K562 (cell line): ENCODE data around the gene PGM2L1. TPM values are rescaled to one million over a fixed set of nuclear protein-coding genes. Genes with fewer than 3 reads are reported as not detected.

Source experiments
- ATAC-seq: fragments of 200-7000 bp; cut with Tn5 transposase; 3 replicates; pipeline ENCODE4 v1.9.1; 2020; ENCODE audit warnings: moderate library complexity
- BruUV-seq: library from RNA; stranded (reverse); fragments of 400-500 nt; replicated peaks from 2 replicates; lab custom pipeline; 2021; lab: Mats Ljungman, UMichigan
- CTCF ChIA-PET: fragments of 300-600 bp; formaldehyde crosslinking; extraction: SDS; loops from one replicate; lab custom pipeline; 2021; ENCODE audit warnings: low intra/inter-chr PET ratio; lab: Yijun Ruan, JAX
- POLR2A ChIA-PET: fragments of 300-600, 350-650 bp; sonication (Branson Sonifier 250); formaldehyde crosslinking; extraction: SDS; loops from one replicate; lab custom pipeline; 2021; ENCODE audit warnings: antibody characterized with exemption, inconsistent platforms; lab: Yijun Ruan, JAX
- DNase-seq, 4 experiments: peaks; one replicate each; pipeline versions ENCODE4 v3.0.0 to v3.0.0-alpha.2; 2011 to 2018; ENCODE audit warnings: low spot score in 3 of 4, mixed read lengths in 3 of 4; ENCODE audit errors: extremely low read depth in 1 of 4
- FAIRE-seq: peaks from 2 replicates; lab custom pipeline; 2011; peaks lifted over from hg19 to GRCh38; lab: Jason Lieb, UNC
- H2AFZ ChIP-seq: 2 replicates; pipeline ENCODE4 v1.6.0; 2011; ENCODE audit warnings: low read depth, low read length, control low read depth, inconsistent platforms
- H3K27ac ChIP-seq: fragments of 200-600 bp; 3 replicates; pipeline ENCODE4 v1.8.0; 2011; ENCODE audit warnings: low read depth, mild to moderate bottlenecking, control low read depth, inconsistent platforms, low read length, moderate library complexity, mixed read lengths; ENCODE audit errors: extremely low read depth
- H3K27me3 ChIP-seq, 2 experiments: fragments of 300-600 bp in 1 of 2; 2 replicates in 1 of 2; 3 replicates in 1 of 2; pipeline versions ENCODE4 v1.6.0 to v1.8.0; 2011; ENCODE audit warnings: inconsistent platforms in 2 of 2, low read length in 2 of 2, mild to moderate bottlenecking in 1 of 2, mixed read lengths in 1 of 2, moderate library complexity in 1 of 2; ENCODE audit not compliant: control insufficient read depth in 2 of 2, insufficient read depth in 2 of 2
- H3K36me3 ChIP-seq: fragments of 300-600 bp; 3 replicates; pipeline ENCODE4 v1.8.0; 2011; ENCODE audit warnings: mild to moderate bottlenecking, low read length, inconsistent platforms; ENCODE audit not compliant: control insufficient read depth, insufficient read depth
- H3K4me1 ChIP-seq, 2 experiments: fragments of 200-600 bp in 1 of 2; replicated peaks in 1 of 2; 2 replicates in 1 of 2; 3 replicates in 1 of 2; pipeline versions ENCODE4 v1.5.1 to v1.8.0; 2011; ENCODE audit warnings: inconsistent platforms in 2 of 2, low read length in 2 of 2, mild to moderate bottlenecking in 1 of 2, mixed read lengths in 1 of 2, moderate library complexity in 1 of 2; ENCODE audit not compliant: control insufficient read depth in 2 of 2, insufficient read depth in 2 of 2
- H3K4me2 ChIP-seq: 2 replicates; pipeline ENCODE4 v1.6.1; 2011; ENCODE audit warnings: low read length, control low read depth, inconsistent platforms, mixed read lengths; ENCODE audit not compliant: insufficient read depth
- H3K4me3 ChIP-seq: fragments of 200-600 bp; sonication (generic), shearing (Covaris generic); 2 replicates; pipeline ENCODE4 v1.5.1; 2016; ENCODE audit warnings: control low read depth, inconsistent platforms
- H3K79me2 ChIP-seq: fragments of 200-600 bp; 3 replicates; pipeline ENCODE4 v1.8.0; 2011; ENCODE audit warnings: low read length, inconsistent platforms; ENCODE audit not compliant: control insufficient read depth, insufficient read depth
- H3K9ac ChIP-seq, 2 experiments: 2 replicates each; pipeline versions ENCODE4 v1.6.0 to v1.6.1; 2011; ENCODE audit warnings: low read depth in 2 of 2, low read length in 2 of 2, control low read depth in 1 of 2, inconsistent platforms in 1 of 2, mild to moderate bottlenecking in 1 of 2, mixed read lengths in 1 of 2; ENCODE audit not compliant: insufficient read depth in 1 of 2
- H3K9me1 ChIP-seq: one replicate; pipeline ENCODE4 v1.6.0; 2011; ENCODE audit warnings: inconsistent platforms, mild to moderate bottlenecking, low read length, moderate library complexity; ENCODE audit not compliant: control insufficient read depth, insufficient read depth
- H3K9me3 ChIP-seq: replicated peaks from 2 replicates; pipeline ENCODE4 v1.5.1; 2011; ENCODE audit warnings: low read depth, low read length, inconsistent platforms; ENCODE audit not compliant: control insufficient read depth, insufficient read depth
- H4K20me1 ChIP-seq: replicated peaks from 2 replicates; pipeline ENCODE4 v1.6.1; 2011; ENCODE audit warnings: low read length, inconsistent platforms, mixed read lengths; ENCODE audit not compliant: control insufficient read depth, insufficient read depth
- CHD1 ChIP-seq: fragments of 200-600 bp; sonication (generic); IDR thresholded peaks from one replicate; pipeline ENCODE4 v1.6.1; 2012; ENCODE audit warnings: mild to moderate bottlenecking, moderate library complexity, low read length, inconsistent platforms
- DACH1 ChIP-seq: fragments of 450-650 bp; IDR thresholded peaks from 2 replicates; pipeline ENCODE4 v1.6.1; 2018; ENCODE audit not compliant: partially characterized antibody
- FOXA3 ChIP-seq, 2 experiments: fragments of 450-650 bp in 1 of 2; sonication (generic) in 1 of 2; formaldehyde crosslinking; IDR thresholded peaks in 1 of 2; conservative IDR thresholded peaks in 1 of 2; 2 replicates each; pipeline versions ENCODE4 v1.4.0 to v1.8.0; 2020 to 2022; ENCODE audit warnings: mild to moderate bottlenecking in 2 of 2, missing genetic modification reagents in 1 of 2
- GTF2A2 ChIP-seq: IDR thresholded peaks from 2 replicates; pipeline ENCODE4 v1.6.1; 2016; ENCODE audit warnings: mild to moderate bottlenecking, missing genetic modification characterization, missing compliant biosample characterization
- KLF6 ChIP-seq: fragments of 250-450 bp; sonication (Bioruptor Pico); IDR thresholded peaks from 2 replicates; pipeline ENCODE4 v1.4.0; 2020; ENCODE audit warnings: mild to moderate bottlenecking, moderate library complexity, borderline replicate concordance
- PHF21A ChIP-seq: fragments of 450-650 bp; IDR thresholded peaks from 2 replicates; pipeline ENCODE4 v1.6.1; 2017; ENCODE audit warnings: low read depth, borderline replicate concordance
- SMAD1 ChIP-seq: fragments of 150-350 bp; IDR thresholded peaks from 2 replicates; pipeline ENCODE4 v1.6.1; 2014; ENCODE audit warnings: low read length, low read depth; ENCODE audit not compliant: partially characterized antibody
- SREBF2 ChIP-seq: sonication (generic); formaldehyde crosslinking; IDR thresholded peaks from 2 replicates; pipeline ENCODE4 v1.4.0; 2020; ENCODE audit warnings: mild to moderate bottlenecking, missing genetic modification reagents
- SRSF7 ChIP-seq: fragments of 200-400 bp; formaldehyde crosslinking; optimal IDR thresholded peaks from 2 replicates; pipeline ENCODE3; 2017; ENCODE audit warnings: mild to moderate bottlenecking, low read depth, low read length
- TEAD4 ChIP-seq, 2 experiments: sonication (generic) in 1 of 2; formaldehyde crosslinking in 1 of 2; IDR thresholded peaks; 2 replicates each; pipeline versions ENCODE4 v1.6.1 to v1.8.0; 2012 to 2022; ENCODE audit warnings: borderline replicate concordance in 1 of 2, inconsistent platforms in 1 of 2, low read length in 1 of 2, mild to moderate bottlenecking in 1 of 2, missing genetic modification reagents in 1 of 2
- TRIM24 ChIP-seq, 2 experiments: fragments of 450-650 bp; IDR thresholded peaks; 2 replicates each; pipeline ENCODE4 v1.6.1; 2016
- ZBTB1 ChIP-seq: sonication (generic); formaldehyde crosslinking; IDR thresholded peaks from 2 replicates; pipeline ENCODE4 v1.8.1; 2023; ENCODE audit warnings: missing genetic modification reagents, low read depth, mild to moderate bottlenecking, borderline replicate concordance
- ZKSCAN3 ChIP-seq: fragments of 250-450 bp; sonication (Bioruptor Pico); IDR thresholded peaks from 2 replicates; pipeline ENCODE4 v1.4.0; 2020
- ZNF668 ChIP-seq: fragments of 250-450 bp; sonication (Bioruptor Pico); IDR thresholded peaks from 2 replicates; pipeline ENCODE4 v1.8.0; 2022; ENCODE audit warnings: mild to moderate bottlenecking, inconsistent platforms
- WGBS: fragments of 100-300 bp; shearing (Covaris generic); methylation state at CpG from one replicate; pipeline ENCODE4 v1.1.6; 2016; ENCODE audit warnings: low coverage, mixed read lengths; ENCODE audit not compliant: insufficient coverage; ENCODE audit errors: missing lambda C conversion rate; 5-methylcytosine and 5-hydroxymethylcytosine counted together
- in situ Hi-C: fragments of 300-500 bp; cut with MboI; formaldehyde crosslinking; loops from 4 replicates; pipeline ENCODE4 v1.15.0; 2018; ENCODE audit warnings: inconsistent platforms, mixed read lengths
- intact Hi-C: fragments of 100-400 bp; cut with micrococcal nuclease; formaldehyde crosslinking; loops from 2 replicates; pipeline ENCODE4 v1.14.2; 2022
- polyA plus RNA-seq, 8 experiments: library from polyadenylated mRNA; depleted of rRNA in 4 of 8; stranded (reverse) in 5 of 8; unstranded in 3 of 8; fragments of >200 nt; fragmentation: Nextera tagmentation in 2 of 8; fragmentation: Illumina TruSeq in 1 of 8; extraction: Ambion mirVana in 2 of 8; extraction: Trizol in 1 of 8; gene quantifications; 2 replicates each; pipeline versions ENCODE4 v1.2.1 to v1.2.3, GENCODE V29; 2011 to 2014; ENCODE audit warnings: inconsistent platforms in 1 of 8, missing spikeins in 1 of 8
- total RNA-seq, 7 experiments: library from RNA; depleted of rRNA in 6 of 7; stranded (reverse); fragments of >200 nt in 6 of 7; fragmentation: Illumina TruSeq in 2 of 7; extraction: Trizol in 2 of 7; gene quantifications; 2 replicates each; pipeline versions ENCODE4 v1.2.1 to v1.2.3, GENCODE V29; 2011 to 2021; ENCODE audit warnings: low replicate concordance in 1 of 7
- TF ChIP-seq, protein P1 (sequence below), 2 experiments: fragments of 450-650 bp in 1 of 2; sonication (generic) in 1 of 2; formaldehyde crosslinking in 1 of 2; IDR thresholded peaks in 1 of 2; conservative IDR thresholded peaks in 1 of 2; 2 replicates each; pipeline versions ENCODE4 v1.6.1 to v1.8.1; 2016 to 2023; ENCODE audit warnings: mild to moderate bottlenecking in 2 of 2, moderate library complexity in 2 of 2, inconsistent platforms in 1 of 2, missing genetic modification reagents in 1 of 2

Gene PGM2L1
- total and polyA plus RNA-seq, 9 of the 15 experiments (the other 6 are each of a cell fraction or from before 2014, with no cell fraction given) = 0.32 to 0.95 (median 0.63) TPM

DNA sequence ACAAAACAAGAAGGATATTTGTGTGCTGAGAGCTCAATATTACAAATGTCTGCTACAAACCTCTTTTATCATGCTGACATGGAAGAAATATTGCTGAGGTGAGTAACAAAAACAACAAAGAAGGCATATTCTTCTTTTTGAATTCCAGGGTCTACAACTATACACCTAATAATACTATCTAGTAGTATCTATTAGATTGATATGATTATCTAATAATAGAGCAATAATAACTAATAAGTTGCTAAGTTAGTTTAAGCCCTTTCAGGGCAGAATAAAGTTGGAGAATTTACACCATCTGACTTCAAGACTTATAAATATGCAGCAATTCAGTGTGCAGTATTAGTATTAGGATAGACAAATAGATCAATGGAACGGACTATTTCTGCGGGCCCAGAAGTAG is 11.4 kb upstream of the PGM2L1 start:
- no TSS peak for BruUV-seq
- in situ Hi-C loops = no loop called here
- TF ChIP-seq TEAD4 (IDR thresholded peaks at IDR 0.05; ENCODE audit: low read length) = no peak
- no peak for TF ChIP-seq TEAD4 (CRISPR knock-in tag; IDR thresholded peaks at IDR 0.05; ENCODE audit: borderline replicate concordance)
- no peak for TF ChIP-seq FOXA3 (CRISPR knock-in tag; conservative IDR thresholded peaks at IDR 0.05 in 1 of 2, IDR thresholded peaks at IDR 0.05 in 1 of 2)
- peak; percentile 93 for TF ChIP-seq DACH1
- CTCF ChIA-PET = no interaction called here
- no peaks in the 10 kb centered on the region for H3K36me3 ChIP-seq
- no peaks in the 10 kb centered on the region for H4K20me1 ChIP-seq
- intact Hi-C loops = no loop called here
- FAIRE-seq (no peak), DNase-seq (no peak), ATAC-seq (no peak)
- no peak overlapping the region for H3K4me3 ChIP-seq
- no peak overlapping the region for H2AFZ ChIP-seq
- peaks cover 8 to 10% of the 10 kb centered on the region in 2 experiments; a peak in 3 of 5 replicates for H3K27me3 ChIP-seq
- H3K4me1 ChIP-seq = no peaks in the 10 kb centered on the region
- H3K79me2 ChIP-seq = no peaks in the 10 kb centered on the region
- H3K9me1 ChIP-seq = no peaks in the 10 kb centered on the region
- H3K9me3 ChIP-seq = no peaks in the 10 kb centered on the region
- H3K9ac ChIP-seq = no peak overlapping the region
- WGBS = 39% methylated on average over 2 of the region's 2 CpGs
- POLR2A ChIA-PET = interaction anchor here (2.2 to 2.7 kb wide), 2 partner anchors 10 to 18 kb away, joined by 9 to 11 read pairs; partner anchors contain the start of gene PGM2L1
- H3K4me2 ChIP-seq = no peak overlapping the region
- H3K27ac ChIP-seq = no peak overlapping the region

DNA sequence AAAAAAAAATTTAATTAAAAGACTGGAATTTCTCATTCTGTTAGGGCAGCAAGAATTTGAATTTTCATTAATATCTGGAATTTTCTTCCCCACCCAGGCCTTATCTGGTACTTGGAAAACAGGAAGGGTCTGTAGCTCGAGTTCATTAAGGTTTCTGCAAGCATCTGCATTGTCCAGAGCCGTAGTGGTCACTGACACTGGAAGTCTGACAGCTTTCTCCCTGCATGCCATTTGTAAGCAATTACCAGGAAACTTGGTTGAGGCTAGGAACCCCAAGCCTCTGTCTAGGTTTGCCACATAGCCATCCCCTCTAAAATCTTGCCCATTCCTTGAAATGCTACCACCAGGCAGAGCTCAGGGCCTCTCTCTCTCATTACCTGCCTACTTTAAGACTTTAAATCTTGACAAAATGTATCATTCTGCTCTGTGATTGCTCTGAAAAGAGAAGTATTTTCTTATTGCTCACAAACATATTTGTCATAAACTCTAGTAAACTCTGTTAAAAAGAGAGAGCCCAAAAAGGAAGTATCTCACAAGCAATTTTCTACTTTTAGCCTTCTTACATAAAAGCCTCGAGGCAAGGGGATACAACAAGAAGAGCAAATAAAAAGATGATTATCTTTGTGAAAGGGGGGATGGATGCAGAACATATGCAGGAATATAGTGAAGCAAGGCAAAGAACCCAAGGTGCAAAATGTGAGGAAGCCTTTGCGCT is 5.5 kb upstream of the PGM2L1 start:
- no peaks in the 10 kb centered on the region for H3K79me2 ChIP-seq
- no peak overlapping the region for H3K4me2 ChIP-seq
- no peaks in the 10 kb centered on the region for H3K36me3 ChIP-seq
- DNase-seq (no peak), ATAC-seq (no peak), FAIRE-seq (no peak)
- no TSS peak for BruUV-seq
- H3K4me3 ChIP-seq = no peak overlapping the region
- ChIA-PET CTCF (no interaction called here), POLR2A (interaction anchor here (0.6 to 0.9 kb wide), 4 partner anchors 12 to 1271 kb away, joined by 3 to 4 read pairs (median 3); no protein-coding TSS in a partner anchor)
- no peaks in the 10 kb centered on the region for H4K20me1 ChIP-seq
- H3K27ac ChIP-seq = no peak overlapping the region
- no peak overlapping the region for H2AFZ ChIP-seq
- in situ Hi-C loops = no loop called here
- no peaks in the 10 kb centered on the region; a peak in 1 of 5 replicates for H3K4me1 ChIP-seq
- 30% methylated on average over 4 of the region's 4 CpGs for WGBS
- no peaks in the 10 kb centered on the region for H3K9me3 ChIP-seq
- H3K27me3 ChIP-seq = no peaks in the 10 kb centered on the region
- intact Hi-C loops = no loop called here
- H3K9ac ChIP-seq = no peak overlapping the region
- H3K9me1 ChIP-seq = no peaks in the 10 kb centered on the region
- TF ChIP-seq PHF21A = no peak
- TF ChIP-seq GTF2A2 (tag) = no peak
- no peak for TF ChIP-seq ZNF668 (CRISPR knock-in tag)
- no peak for TF ChIP-seq SREBF2 (CRISPR knock-in tag)
- TF ChIP-seq, protein P1, sequence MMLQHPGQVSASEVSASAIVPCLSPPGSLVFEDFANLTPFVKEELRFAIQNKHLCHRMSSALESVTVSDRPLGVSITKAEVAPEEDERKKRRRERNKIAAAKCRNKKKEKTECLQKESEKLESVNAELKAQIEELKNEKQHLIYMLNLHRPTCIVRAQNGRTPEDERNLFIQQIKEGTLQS (IDR thresholded peaks at IDR 0.05) = no peak
- TF ChIP-seq, protein P1 (CRISPR knock-in tag; conservative IDR thresholded peaks at IDR 0.05) = no peak
- no peak for TF ChIP-seq CHD1
- TF ChIP-seq KLF6 (CRISPR knock-in tag) = no peak
- no peak for TF ChIP-seq SRSF7
- TF ChIP-seq SMAD1 = no peak
- TF ChIP-seq ZBTB1 (CRISPR knock-in tag) = no peak
- no peak for TF ChIP-seq TRIM24 (IDR thresholded peaks at IDR 0.05)
- TF ChIP-seq ZKSCAN3 (CRISPR knock-in tag) = no peak
